GM12801 (cell line): Measurements from ENCODE around the gene CD200.

Source experiments
- CTCF ChIP-seq: IDR thresholded peaks from one replicate; pipeline ENCODE4 v1.5.1; 2011; ENCODE audit warnings: control low read depth; ENCODE audit not compliant: insufficient read length; ENCODE audit errors: extremely low read depth

Gene CD200

GRCh38 chr3:112333002-112333380 is at the start of gene CD200:
Gene CD200, plus strand, starts transcription at chr3:112333156. Its CDS starts 57 bp downstream, at chr3:112333213.
- no peak for TF ChIP-seq CTCF

- TF ChIP-seq CTCF: no peak
These were observed 43.9 kb upstream of the CD200 start for GRCh38 chr3:112289011-112289410.

GRCh38 chr3:112293368-112294321 is 39.3 kb upstream of the CD200 start, which contains the start of gene SLC9C1:
Gene SLC9C1, minus strand, starts transcription at chr3:112294216. Its CDS starts 7,425 bp downstream, at chr3:112286791.
- no peak for TF ChIP-seq CTCF

- no peak for TF ChIP-seq CTCF
These were observed 35.2 kb upstream of the CD200 start for GRCh38 chr3:112297714-112298113.

GRCh38 chr3:112298781-112299180 is 34.2 kb upstream of the CD200 start:
- TF ChIP-seq CTCF: no peak

GRCh38 chr3:112302150-112302830 is 30.7 kb upstream of the CD200 start:
- no peak for TF ChIP-seq CTCF
